Retina (tissue), 1 donor: ENCODE measurements around the gene DUSP10.

Source experiments
- DNase-seq: peaks from one replicate; pipeline ENCODE4 v3.0.0-alpha.2; 2016

DUSP10 gene

DNA sequence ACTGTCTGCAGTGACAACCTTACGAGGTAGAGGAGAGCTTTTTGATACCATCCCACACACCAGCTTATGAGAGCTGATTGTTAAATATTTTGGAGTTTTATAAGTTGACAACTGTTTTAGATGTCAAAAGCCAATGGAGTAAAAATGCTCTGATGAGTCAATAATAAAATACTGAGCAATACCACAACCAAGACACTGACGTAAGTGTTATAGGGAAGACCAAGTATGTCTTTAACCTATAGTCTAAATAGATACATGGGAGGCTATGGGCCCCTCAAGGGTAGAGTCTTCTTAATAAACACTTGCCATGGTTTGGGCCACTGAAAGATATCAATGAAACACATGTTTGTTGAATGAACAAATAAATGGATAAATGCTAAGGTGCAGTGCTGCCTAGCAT lies 49.2 kb downstream of the DUSP10 start:
- DNase-seq, result no peak

DNA sequence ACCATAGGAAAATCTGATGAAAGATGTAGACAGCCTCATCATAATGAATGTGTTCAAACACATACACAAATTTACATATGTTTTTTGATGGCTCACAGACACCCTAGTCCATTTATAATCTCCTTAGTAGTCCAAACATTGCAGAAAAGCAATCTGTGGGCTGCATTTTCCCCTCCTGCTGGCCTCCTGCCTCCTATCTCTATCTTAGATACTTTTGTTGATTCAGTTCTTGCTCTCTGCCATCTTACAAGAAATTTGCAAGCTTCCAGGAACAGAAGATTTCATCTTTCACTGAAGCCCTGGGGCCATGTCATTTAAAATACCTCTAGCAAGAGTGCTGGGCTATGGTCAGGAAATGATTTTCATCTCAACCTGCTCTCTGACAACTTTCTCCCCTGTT lies 50.6 kb downstream of the DUSP10 start:
- DNase-seq, result no peak

DNA sequence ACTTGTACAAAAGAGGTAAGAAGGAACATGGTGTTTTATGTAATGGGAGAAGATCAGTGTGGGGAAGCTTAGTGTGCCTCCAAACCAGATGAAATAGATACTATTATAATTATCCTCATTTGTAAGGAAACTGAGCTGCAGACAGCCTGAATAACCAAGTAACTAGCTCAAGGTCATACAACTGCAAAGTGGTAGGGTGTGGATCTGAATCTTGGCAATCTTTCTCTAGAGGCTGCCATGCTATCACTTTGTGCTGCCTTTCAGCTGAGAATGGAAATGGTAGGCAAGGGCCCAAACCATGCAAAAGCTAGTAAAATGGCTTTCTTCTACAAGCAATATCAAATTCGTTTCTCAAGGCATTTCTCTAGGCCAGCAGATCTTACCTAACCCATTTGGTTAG lies 51.0 kb downstream of the DUSP10 start:
- DNase-seq, result no peak

- no peak for DNase-seq
These were observed 52.8 kb downstream of the DUSP10 start for GRCh38 chr1:221689138-221689537.

- DNase-seq, result no peak
These were observed 53.4 kb downstream of the DUSP10 start for GRCh38 chr1:221688488-221688843.

DNA sequence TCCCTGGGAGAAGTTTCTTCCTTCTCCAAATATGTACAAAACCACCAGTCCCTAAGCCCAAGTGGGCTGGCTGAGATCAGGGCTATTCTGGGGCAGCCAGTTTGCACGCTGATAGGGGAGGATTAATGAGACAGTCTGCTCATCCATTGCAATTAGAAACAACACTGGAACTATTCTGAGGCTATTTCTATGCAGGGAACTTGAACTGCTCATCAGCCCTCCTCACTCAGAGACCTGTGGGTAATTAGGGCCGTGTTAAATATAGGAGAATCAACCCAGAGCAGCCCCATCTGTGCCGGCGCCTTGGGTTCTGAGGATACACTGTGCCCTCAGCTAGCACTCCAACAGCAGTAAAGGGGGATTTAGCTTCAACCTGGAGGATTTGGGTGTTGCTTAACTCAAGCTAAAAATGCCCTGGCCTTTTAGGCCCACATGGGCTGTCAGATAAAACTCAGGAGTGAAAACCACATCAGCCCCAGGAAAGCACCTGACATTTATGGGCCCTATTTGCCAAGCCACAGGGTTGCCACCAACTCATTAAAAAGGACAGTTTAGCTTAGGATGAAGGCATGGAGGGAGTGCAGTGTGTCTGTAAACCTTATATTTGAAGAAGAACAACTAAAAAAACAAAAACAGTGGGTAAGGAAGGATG lies 53.9 kb downstream of the DUSP10 start:
- DNase-seq, result no peak

GRCh38 chr1:221683681-221684080 lies 58.2 kb downstream of the DUSP10 start:
- DNase-seq, result no peak

DNA sequence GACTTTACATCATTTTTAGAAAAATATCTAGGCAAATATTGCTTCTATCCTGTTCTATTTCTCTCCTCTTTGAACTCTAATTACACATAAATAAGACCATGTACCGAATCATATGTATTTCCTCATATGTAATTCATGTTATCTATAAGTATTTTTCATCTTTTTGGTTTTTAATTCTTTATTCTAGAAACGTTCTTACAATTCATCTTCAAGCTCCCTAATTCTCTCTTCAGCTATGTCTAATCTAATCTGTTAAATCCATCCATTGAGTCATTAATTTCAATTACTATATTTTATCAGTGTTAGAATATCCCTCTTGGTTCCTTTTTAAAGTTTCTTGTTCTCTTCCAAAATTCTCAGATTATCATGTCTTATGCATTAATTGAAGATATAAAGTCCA lies 61.8 kb downstream of the DUSP10 start:
- DNase-seq, result no peak

DNA sequence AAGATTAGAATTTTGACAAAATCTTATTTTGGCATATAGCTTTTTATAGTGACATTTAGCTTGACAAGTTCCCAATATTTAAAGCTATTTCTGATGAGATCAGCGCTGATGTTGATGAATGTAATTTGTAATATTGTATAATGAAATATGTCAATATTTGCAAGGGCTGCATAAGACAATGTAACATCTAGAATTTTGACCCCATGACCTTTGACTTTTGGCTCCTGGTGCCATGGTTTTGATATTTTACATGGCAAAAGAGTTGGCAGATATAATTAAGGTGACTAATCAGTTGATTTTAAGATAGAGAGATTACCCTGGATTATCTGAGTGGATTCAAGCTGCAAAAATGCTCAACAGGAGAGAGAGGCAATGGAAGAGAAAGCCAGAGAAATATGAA lies 63.9 kb downstream of the DUSP10 start:
- no peak for DNase-seq

DNA sequence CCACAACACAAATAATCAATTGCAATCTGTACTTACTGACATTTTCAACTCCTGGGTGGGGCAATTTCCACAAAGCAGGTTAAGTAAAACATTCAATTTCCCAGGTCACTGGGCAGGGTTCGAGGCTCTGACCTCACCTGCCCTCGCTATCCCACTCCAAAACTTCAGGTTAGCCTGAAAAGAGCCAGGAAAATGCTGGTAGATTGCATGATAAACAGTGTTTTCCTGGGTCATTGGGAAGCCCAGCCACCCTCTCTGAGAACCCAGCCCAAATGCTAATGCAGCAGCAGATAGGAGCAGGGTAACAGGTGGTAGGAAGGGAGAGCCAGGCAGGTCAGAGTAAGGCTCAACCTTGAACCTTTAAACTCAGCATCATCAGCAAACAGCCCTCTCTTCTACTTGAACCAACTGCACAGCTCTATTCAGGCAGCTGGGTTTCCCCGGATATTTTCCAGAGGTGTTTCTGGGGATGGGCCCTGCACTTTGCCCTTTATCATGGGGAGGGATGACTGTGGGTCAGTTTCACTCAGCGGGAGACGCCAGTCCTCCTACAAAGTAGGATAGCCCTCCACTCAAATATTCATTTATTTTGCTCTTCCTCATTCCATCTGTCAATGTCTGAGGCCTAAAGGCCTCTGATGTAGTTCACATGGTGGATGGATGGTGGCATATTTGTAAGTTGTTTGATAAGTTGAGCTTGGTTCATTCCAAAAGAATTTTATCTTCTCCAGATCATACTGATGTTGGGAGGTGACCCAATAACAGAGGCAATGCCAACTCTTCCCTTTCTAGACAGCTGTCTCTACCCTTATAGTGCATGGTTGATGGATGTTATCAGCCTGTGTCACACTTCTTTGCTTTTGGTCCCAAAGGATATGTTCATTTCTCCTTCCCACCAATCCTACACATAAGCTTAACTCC lies 65.7 kb downstream of the DUSP10 start:
- no peak for DNase-seq

DNA sequence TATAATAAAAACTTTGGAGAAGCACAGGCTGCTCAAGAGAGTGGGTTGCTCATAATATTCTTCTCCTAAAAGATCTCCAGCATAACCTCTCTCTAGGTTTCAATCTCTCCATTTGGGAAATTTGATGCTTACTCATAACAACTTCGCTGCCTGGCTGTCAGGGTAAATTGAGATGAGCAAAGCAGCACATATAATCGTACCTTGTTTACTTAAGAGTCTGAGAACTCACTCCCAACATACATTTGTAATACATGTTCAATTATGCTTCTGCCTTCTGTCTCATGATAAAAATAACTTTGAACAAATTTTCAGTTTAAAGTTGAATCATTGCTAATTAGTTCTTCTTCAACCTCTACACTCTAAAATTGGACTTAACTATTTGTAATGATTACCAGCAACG lies 68.9 kb downstream of the DUSP10 start:
- DNase-seq, result no peak

- no peak for DNase-seq
These were observed 69.6 kb downstream of the DUSP10 start for GRCh38 chr1:221672239-221672645.

DNA sequence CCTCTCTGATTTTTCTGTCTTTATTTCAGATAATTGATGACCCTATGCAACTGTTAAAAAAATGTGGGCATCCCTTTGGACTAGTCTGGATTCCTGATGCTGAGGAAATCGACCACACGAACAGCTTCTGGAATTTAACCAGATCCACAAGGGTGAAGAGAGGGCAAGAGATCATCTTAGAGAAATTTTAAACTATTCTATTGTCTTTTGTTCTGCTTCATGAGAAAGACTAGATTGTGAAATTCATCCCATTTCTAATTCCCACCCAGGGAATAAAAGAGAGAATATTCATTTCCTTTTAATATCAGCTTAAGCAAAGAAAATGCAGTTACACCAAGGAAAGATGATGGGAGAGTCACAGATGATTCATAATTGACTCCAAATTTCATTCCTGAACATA lies 71.8 kb downstream of the DUSP10 start:
- DNase-seq, result no peak

- no peak for DNase-seq
These were observed 72.4 kb downstream of the DUSP10 start for GRCh38 chr1:221669441-221669840.

DNA sequence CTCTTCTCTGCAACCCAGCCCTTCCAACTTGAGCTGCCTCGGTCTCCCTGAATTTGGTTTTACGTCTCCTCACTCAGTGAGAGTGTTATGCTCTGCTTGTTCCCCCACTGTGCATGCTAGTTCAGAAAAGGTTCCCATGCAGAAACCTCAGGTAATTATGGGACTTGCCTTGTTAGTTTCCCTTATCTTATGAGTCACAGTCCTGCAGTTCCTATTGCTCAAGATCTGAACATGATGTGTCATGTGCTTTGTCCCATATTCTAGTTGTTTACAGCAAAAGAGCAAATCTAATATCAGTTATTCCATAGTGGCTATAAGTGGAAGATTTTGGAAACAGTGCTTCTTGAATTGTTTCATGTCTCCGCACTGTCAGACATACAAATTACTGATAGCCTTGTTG lies 74.4 kb downstream of the DUSP10 start:
- no peak for DNase-seq

DNA sequence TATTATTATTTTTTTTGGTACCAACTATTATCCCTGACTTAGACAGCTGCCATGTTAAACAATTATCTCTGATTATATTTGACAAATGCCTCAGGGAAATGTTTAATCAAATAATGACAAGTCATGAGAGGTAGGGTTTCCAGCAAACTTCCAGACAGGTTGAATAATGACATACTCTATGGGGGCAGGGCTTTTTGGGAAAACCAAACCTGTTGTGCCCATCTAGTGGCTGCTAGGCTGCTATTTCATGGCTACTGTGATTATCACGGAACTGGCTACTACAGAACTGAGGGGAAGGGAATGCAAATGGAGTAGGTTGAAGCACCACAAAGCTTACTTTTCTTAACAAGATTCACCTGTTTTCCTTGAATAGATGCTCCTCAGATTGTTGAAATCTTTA lies 77.6 kb downstream of the DUSP10 start:
- DNase-seq, result no peak

GRCh38 chr1:221663321-221663720 lies 78.6 kb downstream of the DUSP10 start:
- DNase-seq, result no peak

DNA sequence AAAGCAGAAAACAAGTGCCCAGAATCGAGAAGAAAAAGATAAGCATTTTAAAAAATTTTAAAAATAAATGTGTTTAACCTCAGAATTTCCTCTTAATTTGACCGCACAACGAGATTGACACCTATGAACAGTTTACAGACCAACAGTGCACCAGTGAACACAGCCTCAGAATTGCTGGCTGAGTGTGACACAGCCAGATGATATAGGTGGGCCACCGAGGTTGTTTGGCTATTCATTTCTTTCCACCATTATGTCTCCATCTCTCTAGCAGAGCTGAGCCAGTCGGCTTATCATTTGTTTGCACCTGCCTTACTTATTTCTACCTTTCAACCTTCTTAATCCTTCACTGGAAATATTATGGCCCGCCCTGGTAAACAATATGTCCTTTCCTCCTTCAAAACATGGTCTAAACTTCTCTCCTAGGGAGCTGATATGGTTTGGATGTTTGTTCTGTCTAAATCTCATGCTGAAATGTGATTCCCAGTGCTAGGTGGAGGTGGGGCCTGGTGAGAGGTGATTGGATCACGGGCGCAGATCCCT lies 86.1 kb downstream of the DUSP10 start:
- DNase-seq, result no peak
